Left ventricle myocardium inferior (tissue), 1 donor: ENCODE measurements around the gene ZNF683. TPM values are rescaled to one million over a fixed set of nuclear protein-coding genes. Genes with fewer than 3 reads are reported as not detected.
"Not testable (repeated sequence)": the region's sequence is repeated elsewhere in the genome, so short reads cannot be mapped to it uniquely, and the experiment has no call there.

ENCODE experiments used
- DNase-seq: peaks from one replicate; pipeline ENCODE4 v3.0.0-alpha.2; 2020
- H3K27ac ChIP-seq: fragments of 200-600 bp; replicated peaks from 2 replicates; pipeline ENCODE4 v1.8.0; 2021
- H3K27me3 ChIP-seq: fragments of 200-600 bp; 2 replicates; pipeline ENCODE4 v1.8.0; 2021; ENCODE audit warnings: low read depth
- H3K36me3 ChIP-seq: fragments of 200-600 bp; 2 replicates; pipeline ENCODE4 v1.8.0; 2021
- H3K4me1 ChIP-seq: fragments of 200-600 bp; 2 replicates; pipeline ENCODE4 v1.8.0; 2021
- H3K4me3 ChIP-seq: fragments of 200-600 bp; 2 replicates; pipeline ENCODE4 v1.8.0; 2021; ENCODE audit warnings: mild to moderate bottlenecking, moderate library complexity
- H3K9me3 ChIP-seq: fragments of 200-600 bp; replicated peaks from 2 replicates; pipeline ENCODE4 v1.8.0; 2021
- CTCF ChIP-seq: fragments of 200-600 bp; IDR thresholded peaks from 2 replicates; pipeline ENCODE4 v1.8.0; 2021; ENCODE audit warnings: antibody characterized with exemption, mild to moderate bottlenecking, borderline replicate concordance
- intact Hi-C: fragments of 100-400 bp; cut with micrococcal nuclease; formaldehyde crosslinking; loops from one replicate; pipeline ENCODE4 v1.11.0; 2022
- total RNA-seq: library from RNA; stranded (reverse); fragmentation: NEBNext Ultra II Directional; extraction: Animal tissue kit (Norgen Biotek cat#: 25700); gene quantifications from one replicate; pipeline ENCODE4 v1.2.1, GENCODE V29; 2021
- donor health status: DM: no; HTN: yes; CAD: no; lungs with severe emphysema.

The ZNF683 gene
- total RNA-seq, 1 donor from 2014 or later = not detected

DNA sequence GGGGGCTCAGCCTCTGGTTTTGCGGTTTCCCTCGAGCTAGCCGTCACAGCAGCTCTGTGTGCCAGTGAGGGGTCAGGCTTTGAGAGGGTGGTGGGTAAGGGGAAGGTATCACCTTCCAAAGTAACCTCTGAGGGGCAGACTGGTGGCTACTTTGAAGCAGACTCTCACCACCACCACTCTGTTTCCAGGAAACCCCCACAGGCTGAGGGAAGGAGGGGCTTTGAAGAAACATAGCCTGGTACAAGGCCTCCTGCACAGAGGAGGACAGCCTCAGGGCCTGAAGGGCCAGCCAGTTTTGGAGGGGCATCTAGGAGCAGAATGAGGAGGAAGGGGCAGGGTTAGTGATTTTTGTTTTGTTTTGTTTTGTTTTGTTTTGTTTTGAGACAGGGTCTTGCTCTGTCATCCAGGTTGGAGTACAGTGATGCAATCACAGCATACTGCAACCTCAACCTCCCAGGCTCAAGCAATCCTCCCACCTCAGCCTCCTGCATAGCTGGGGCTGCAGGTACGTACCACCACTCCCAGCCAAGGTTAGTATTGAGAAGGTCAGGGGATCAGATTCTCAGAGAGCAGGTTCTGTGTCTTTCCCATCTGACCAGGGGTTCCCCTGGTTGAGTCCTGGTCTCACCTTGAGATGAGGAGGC is 17.2 kb upstream of the ZNF683 start:
- no peak for DNase-seq
- TF ChIP-seq CTCF = no peak
- H3K27ac ChIP-seq = no peak overlapping the region
- H3K27me3 ChIP-seq = peaks cover 75% of the 10 kb centered on the region
- no peak overlapping the region for H3K4me3 ChIP-seq
- H3K36me3 ChIP-seq = no peaks in the 10 kb centered on the region
- H3K9me3 ChIP-seq = no peaks in the 10 kb centered on the region
- H3K4me1 ChIP-seq = no peaks in the 10 kb centered on the region
- intact Hi-C loops = no loop called here

GRCh38 chr1:26388791-26389445 is 16.4 kb upstream of the ZNF683 start:
- Histone ChIP-seq H3K27ac (no peak overlapping the region), H3K4me1 (no peaks in the 10 kb centered on the region), H3K36me3 (no peaks in the 10 kb centered on the region), H3K27me3 (peaks cover 82% of the 10 kb centered on the region), H3K4me3 (no peak overlapping the region), H3K9me3 (no peaks in the 10 kb centered on the region)
- DNase-seq = no peak
- no peak for TF ChIP-seq CTCF
- intact Hi-C loops = no loop called here

GRCh38 chr1:26387447-26387846 is 14.9 kb upstream of the ZNF683 start:
- no peaks in the 10 kb centered on the region for H3K9me3 ChIP-seq
- no peaks in the 10 kb centered on the region for H3K36me3 ChIP-seq
- H3K4me1 ChIP-seq = no peaks in the 10 kb centered on the region
- no peak overlapping the region for H3K27ac ChIP-seq
- TF ChIP-seq CTCF = no peak
- no peak for DNase-seq
- H3K27me3 ChIP-seq = peaks cover 90% of the 10 kb centered on the region
- intact Hi-C loops = no loop called here
- H3K4me3 ChIP-seq = no peak overlapping the region

DNA sequence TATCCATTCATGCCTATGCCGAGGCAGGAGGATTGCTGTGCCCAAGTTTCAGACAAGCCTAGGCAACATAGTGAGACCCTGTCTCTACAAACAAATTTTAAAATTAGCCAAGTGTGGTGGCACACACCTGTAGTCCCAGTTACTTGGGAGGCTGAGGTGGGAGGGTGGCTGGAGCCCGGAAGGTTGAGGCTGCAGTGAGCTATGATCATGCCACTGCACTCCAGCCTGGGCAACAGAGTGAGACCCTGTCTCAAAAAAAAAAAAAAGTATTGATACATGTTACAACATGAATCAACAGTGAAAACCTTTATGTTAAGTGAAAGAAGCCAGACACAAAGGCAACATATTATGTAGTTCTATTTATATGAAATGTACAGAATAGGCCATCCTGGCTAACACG is 12.5 kb upstream of the ZNF683 start:
- intact Hi-C loops, H3K4me1 ChIP-seq, H3K27ac ChIP-seq, H3K9me3 ChIP-seq, DNase-seq, H3K4me3 ChIP-seq, H3K36me3 ChIP-seq: not testable (repeated sequence)
- peaks cover 84% of the 10 kb centered on the region for H3K27me3 ChIP-seq

DNA sequence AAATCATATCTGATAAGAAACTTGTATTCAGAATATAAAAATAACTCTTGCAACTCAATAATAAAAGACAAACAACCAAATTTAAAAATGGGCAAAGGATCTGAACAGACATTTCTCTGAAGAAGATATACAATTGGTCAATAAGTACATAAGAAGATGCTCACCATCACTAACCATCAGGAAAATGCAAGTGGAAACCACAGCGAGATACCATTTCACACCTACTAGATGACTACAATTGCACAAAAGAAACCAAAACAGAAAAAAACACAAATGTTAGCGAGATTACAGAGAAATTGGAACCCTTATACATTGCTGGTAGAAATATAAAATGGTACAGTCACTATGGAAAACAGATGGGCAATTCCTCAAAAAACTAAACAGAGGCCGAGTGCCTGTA is 11.5 kb upstream of the ZNF683 start:
- intact Hi-C loops = no loop called here
- H3K4me3 ChIP-seq = no peak overlapping the region
- H3K27ac ChIP-seq = no peak overlapping the region
- no peak for TF ChIP-seq CTCF
- no peak for DNase-seq
- H3K4me1 ChIP-seq = no peaks in the 10 kb centered on the region
- H3K36me3 ChIP-seq = no peaks in the 10 kb centered on the region
- H3K9me3 ChIP-seq = no peaks in the 10 kb centered on the region
- peaks cover 84% of the 10 kb centered on the region for H3K27me3 ChIP-seq

- no peak overlapping the region for H3K4me3 ChIP-seq
- H3K27ac ChIP-seq = no peak overlapping the region
- no peaks in the 10 kb centered on the region for H3K4me1 ChIP-seq
These were observed 6.3 kb upstream of the ZNF683 start for GRCh38 chr1:26378879-26379251.

More at GRCh38 chr1:26378879-26379251, 6.3 kb upstream of the ZNF683 start:
- intact Hi-C loops = no loop called here
- no peak for TF ChIP-seq CTCF
- peaks cover 62% of the 10 kb centered on the region for H3K27me3 ChIP-seq
- H3K36me3 ChIP-seq = no peaks in the 10 kb centered on the region
- no peaks in the 10 kb centered on the region for H3K9me3 ChIP-seq
- DNase-seq = no peak
